HepG2 (cell line): ENCODE data around the gene ZNF138. TPM values are rescaled to one million over a fixed set of nuclear protein-coding genes. Genes with fewer than 3 reads are reported as not detected.

ENCODE experiments used
- CENPT ChIP-seq: sonication (generic); formaldehyde crosslinking; IDR thresholded peaks from 2 replicates; pipeline ENCODE4 v1.8.0; 2022; ENCODE audit warnings: low read depth, mild to moderate bottlenecking, moderate library complexity, missing genetic modification reagents
- FOXC1 ChIP-seq: sonication (generic); formaldehyde crosslinking; IDR thresholded peaks from 2 replicates; pipeline ENCODE4 v1.8.0; 2022; ENCODE audit warnings: mild to moderate bottlenecking, missing genetic modification reagents, borderline replicate concordance
- HNRNPLL ChIP-seq: fragments of 200-400 bp; formaldehyde crosslinking; IDR thresholded peaks from 2 replicates; pipeline ENCODE4 v1.6.1; 2017; ENCODE audit warnings: mild to moderate bottlenecking, low read depth, low read length; ENCODE audit not compliant: poor library complexity, severe bottlenecking
- KLF15 ChIP-seq: sonication (generic); formaldehyde crosslinking; IDR thresholded peaks from 2 replicates; pipeline ENCODE4 v1.8.1; 2023; ENCODE audit warnings: borderline replicate concordance, mild to moderate bottlenecking, inconsistent platforms, missing genetic modification reagents, mixed read lengths
- MIER2 ChIP-seq: IDR thresholded peaks from 2 replicates; pipeline ENCODE4 v1.6.1; 2016; ENCODE audit warnings: missing biosample characterization, missing genetic modification reagents
- MYNN ChIP-seq: sonication (generic); formaldehyde crosslinking; IDR thresholded peaks from 2 replicates; pipeline ENCODE4 v1.4.0; 2020; ENCODE audit warnings: mild to moderate bottlenecking, low read depth, missing genetic modification reagents
- PLRG1 ChIP-seq: fragments of 450-650 bp; conservative IDR thresholded peaks from 2 replicates; pipeline ENCODE4 v1.6.1; 2016
- POGZ ChIP-seq: sonication (generic); formaldehyde crosslinking; IDR thresholded peaks from 2 replicates; pipeline ENCODE4 v1.4.0; 2020; ENCODE audit warnings: mild to moderate bottlenecking, missing genetic modification reagents
- SSRP1 ChIP-seq: IDR thresholded peaks from 2 replicates; pipeline ENCODE4 v1.6.1; 2016; ENCODE audit warnings: control low read depth
- SUZ12 ChIP-seq: fragments of 150-350 bp; IDR thresholded peaks from 2 replicates; pipeline ENCODE4 v1.6.1; 2014; ENCODE audit warnings: low read depth, low read length
- TGIF2 ChIP-seq: IDR thresholded peaks from 2 replicates; pipeline ENCODE4 v1.6.1; 2016; ENCODE audit warnings: control low read depth, missing compliant biosample characterization
- WIZ ChIP-seq: sonication (generic); formaldehyde crosslinking; IDR thresholded peaks from 2 replicates; pipeline ENCODE4 v1.5.1; 2020; ENCODE audit warnings: mild to moderate bottlenecking, missing genetic modification reagents
- ZC3H13 ChIP-seq: sonication (generic); formaldehyde crosslinking; IDR thresholded peaks from 2 replicates; pipeline ENCODE4 v1.8.1; 2023; ENCODE audit warnings: mild to moderate bottlenecking, missing genetic modification reagents, moderate library complexity
- ZKSCAN1 ChIP-seq: fragments of 150-350 bp; IDR thresholded peaks from 2 replicates; pipeline ENCODE4 v1.6.1; 2014; ENCODE audit warnings: low read length
- ZNF563 ChIP-seq: sonication (generic); formaldehyde crosslinking; IDR thresholded peaks from 2 replicates; pipeline ENCODE4 v1.8.0; 2022; ENCODE audit warnings: mild to moderate bottlenecking, moderate library complexity, missing genetic modification reagents
- ZNF614 ChIP-seq: IDR thresholded peaks from 2 replicates; pipeline ENCODE4 v1.6.1; 2018; ENCODE audit warnings: missing biosample characterization, missing genetic modification reagents, inconsistent platforms, borderline replicate concordance
- polyA plus RNA-seq, 8 experiments: library from polyadenylated mRNA; depleted of rRNA in 3 of 8; stranded (reverse) in 7 of 8; unstranded in 1 of 8; fragments of >200 nt; fragmentation: Illumina TruSeq in 4 of 8; extraction: Trizol in 4 of 8; gene quantifications; 2 replicates each; pipeline versions ENCODE4 v1.2.1 to v1.2.3, GENCODE V29; 2011 to 2016; ENCODE audit warnings: low read depth in 4 of 8, missing spikeins in 1 of 8, mixed read lengths in 1 of 8; ENCODE audit not compliant: insufficient read depth in 1 of 8
- total RNA-seq, 5 experiments: library from RNA; depleted of rRNA; stranded (reverse); fragments of >200 nt; fragmentation: Illumina TruSeq; extraction: Trizol; gene quantifications; 2 replicates each; pipeline ENCODE4 v1.2.3, GENCODE V29; 2016; ENCODE audit warnings: low read depth in 1 of 5
- TF ChIP-seq, protein P1 (sequence below): sonication (generic); formaldehyde crosslinking; IDR thresholded peaks from 2 replicates; pipeline ENCODE4 v1.5.1; 2020; ENCODE audit warnings: mild to moderate bottlenecking, missing genetic modification reagents, moderate library complexity
- TF ChIP-seq, protein P2 (sequence below): sonication (generic); formaldehyde crosslinking; IDR thresholded peaks from 2 replicates; pipeline ENCODE4 v1.4.0; 2020; ENCODE audit warnings: missing genetic modification reagents
- TF ChIP-seq, protein P3 (sequence below): sonication (generic); formaldehyde crosslinking; IDR thresholded peaks from 2 replicates; pipeline ENCODE4 v1.4.0; 2020; ENCODE audit warnings: missing genetic modification reagents
- TF ChIP-seq, protein P4 (sequence below), 2 experiments: sonication (generic) in 1 of 2; formaldehyde crosslinking in 1 of 2; IDR thresholded peaks; 2 replicates each; pipeline versions ENCODE4 v1.4.0 to v1.6.1; 2016 to 2020; ENCODE audit warnings: borderline replicate concordance in 1 of 2, low read depth in 1 of 2, mild to moderate bottlenecking in 1 of 2, missing genetic modification reagents in 1 of 2

Gene ZNF138
- total and polyA plus RNA-seq, 2 of the 13 experiments (the other 11 are each of a cell fraction or from before 2014, with no cell fraction given): 2.7 to 5.8 TPM

DNA sequence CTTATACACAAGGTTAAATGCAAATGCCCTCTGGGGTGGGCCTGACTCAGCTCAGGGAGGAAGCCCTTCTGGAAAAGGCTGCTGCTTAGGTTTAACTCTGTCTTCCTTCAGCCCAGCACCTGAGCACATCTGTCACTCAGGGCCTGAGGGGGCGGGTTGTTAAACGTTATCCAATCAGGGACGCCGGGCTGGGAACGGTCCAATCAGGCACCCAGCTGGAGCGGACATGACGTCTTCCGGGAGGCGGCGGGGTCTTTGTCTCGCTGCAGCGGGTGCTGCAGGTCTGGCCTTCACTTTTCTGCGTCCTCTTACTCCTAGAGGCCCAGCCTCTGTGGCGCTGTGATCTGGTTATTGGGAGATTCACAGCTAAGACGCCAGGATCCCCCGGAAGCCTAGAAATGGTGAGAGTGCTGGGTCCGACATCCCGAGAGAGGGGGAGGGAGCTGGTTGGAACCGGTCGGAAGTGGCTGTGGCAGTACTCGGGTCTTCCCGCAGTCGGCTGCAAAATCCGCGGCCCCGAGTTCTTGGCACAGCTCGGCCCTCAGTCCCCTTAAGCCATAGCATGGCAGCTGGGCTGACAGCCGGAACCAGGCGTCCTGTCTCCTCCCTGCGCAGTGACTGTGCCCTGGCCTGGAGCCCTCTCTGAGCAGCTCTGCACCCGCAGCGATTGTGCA is at the start of gene ZNF138 (continued):
- TF ChIP-seq, protein P1, sequence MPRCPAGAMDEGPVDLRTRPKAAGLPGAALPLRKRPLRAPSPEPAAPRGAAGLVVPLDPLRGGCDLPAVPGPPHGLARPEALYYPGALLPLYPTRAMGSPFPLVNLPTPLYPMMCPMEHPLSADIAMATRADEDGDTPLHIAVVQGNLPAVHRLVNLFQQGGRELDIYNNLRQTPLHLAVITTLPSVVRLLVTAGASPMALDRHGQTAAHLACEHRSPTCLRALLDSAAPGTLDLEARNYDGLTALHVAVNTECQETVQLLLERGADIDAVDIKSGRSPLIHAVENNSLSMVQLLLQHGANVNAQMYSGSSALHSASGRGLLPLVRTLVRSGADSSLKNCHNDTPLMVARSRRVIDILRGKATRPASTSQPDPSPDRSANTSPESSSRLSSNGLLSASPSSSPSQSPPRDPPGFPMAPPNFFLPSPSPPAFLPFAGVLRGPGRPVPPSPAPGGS (CRISPR knock-in tag): 0 out of 2 replicates have a peak, but pooled peaks have one; percentile 52
- 0 out of 2 replicates have a peak, but pooled peaks have one; percentile 68 for TF ChIP-seq WIZ (CRISPR knock-in tag)
- TF ChIP-seq, protein P2, sequence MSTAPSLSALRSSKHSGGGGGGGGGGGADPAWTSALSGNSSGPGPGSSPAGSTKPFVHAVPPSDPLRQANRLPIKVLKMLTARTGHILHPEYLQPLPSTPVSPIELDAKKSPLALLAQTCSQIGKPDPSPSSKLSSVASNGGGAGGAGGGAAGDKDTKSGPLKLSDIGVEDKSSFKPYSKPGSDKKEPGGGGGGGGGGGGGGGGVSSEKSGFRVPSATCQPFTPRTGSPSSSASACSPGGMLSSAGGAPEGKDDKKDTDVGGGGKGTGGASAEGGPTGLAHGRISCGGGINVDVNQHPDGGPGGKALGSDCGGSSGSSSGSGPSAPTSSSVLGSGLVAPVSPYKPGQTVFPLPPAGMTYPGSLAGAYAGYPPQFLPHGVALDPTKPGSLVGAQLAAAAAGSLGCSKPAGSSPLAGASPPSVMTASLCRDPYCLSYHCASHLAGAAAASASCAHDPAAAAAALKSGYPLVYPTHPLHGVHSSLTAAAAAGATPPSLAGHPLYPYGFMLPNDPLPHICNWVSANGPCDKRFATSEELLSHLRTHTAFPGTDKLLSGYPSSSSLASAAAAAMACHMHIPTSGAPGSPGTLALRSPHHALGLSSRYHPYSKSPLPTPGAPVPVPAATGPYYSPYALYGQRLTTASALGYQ (CRISPR knock-in tag): no peak
- TF ChIP-seq, protein P3, sequence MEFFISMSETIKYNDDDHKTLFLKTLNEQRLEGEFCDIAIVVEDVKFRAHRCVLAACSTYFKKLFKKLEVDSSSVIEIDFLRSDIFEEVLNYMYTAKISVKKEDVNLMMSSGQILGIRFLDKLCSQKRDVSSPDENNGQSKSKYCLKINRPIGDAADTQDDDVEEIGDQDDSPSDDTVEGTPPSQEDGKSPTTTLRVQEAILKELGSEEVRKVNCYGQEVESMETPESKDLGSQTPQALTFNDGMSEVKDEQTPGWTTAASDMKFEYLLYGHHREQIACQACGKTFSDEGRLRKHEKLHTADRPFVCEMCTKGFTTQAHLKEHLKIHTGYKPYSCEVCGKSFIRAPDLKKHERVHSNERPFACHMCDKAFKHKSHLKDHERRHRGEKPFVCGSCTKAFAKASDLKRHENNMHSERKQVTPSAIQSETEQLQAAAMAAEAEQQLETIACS (CRISPR knock-in tag): no peak
- TF ChIP-seq ZC3H13 (CRISPR knock-in tag): no peak
- TF ChIP-seq PLRG1: no peak
- no peak for TF ChIP-seq CENPT
- TF ChIP-seq ZNF563 (CRISPR knock-in tag): peak; percentile 57; the same call in 1 of the 2 replicates
- TF ChIP-seq POGZ (CRISPR knock-in tag): peak; percentile 90
- TF ChIP-seq, protein P4, sequence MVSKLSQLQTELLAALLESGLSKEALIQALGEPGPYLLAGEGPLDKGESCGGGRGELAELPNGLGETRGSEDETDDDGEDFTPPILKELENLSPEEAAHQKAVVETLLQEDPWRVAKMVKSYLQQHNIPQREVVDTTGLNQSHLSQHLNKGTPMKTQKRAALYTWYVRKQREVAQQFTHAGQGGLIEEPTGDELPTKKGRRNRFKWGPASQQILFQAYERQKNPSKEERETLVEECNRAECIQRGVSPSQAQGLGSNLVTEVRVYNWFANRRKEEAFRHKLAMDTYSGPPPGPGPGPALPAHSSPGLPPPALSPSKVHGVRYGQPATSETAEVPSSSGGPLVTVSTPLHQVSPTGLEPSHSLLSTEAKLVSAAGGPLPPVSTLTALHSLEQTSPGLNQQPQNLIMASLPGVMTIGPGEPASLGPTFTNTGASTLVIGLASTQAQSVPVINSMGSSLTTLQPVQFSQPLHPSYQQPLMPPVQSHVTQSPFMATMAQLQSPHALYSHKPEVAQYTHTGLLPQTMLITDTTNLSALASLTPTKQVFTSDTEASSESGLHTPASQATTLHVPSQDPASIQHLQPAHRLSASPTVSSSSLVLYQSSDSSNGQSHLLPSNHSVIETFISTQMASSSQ (IDR thresholded peaks at IDR 0.05; ENCODE audit: low read depth): no peak
- TF ChIP-seq, protein P4 (CRISPR knock-in tag; IDR thresholded peaks at IDR 0.05; ENCODE audit: borderline replicate concordance): no peak
- TF ChIP-seq MYNN: no peak
- no peak for TF ChIP-seq SSRP1 (CRISPR knock-in tag)
- TF ChIP-seq TGIF2: no peak; the same call in 1 of the 2 replicates
- no peak for TF ChIP-seq MIER2
- TF ChIP-seq HNRNPLL: peak; percentile 23
- TF ChIP-seq ZKSCAN1: no peak
- TF ChIP-seq SUZ12: no peak
- TF ChIP-seq ZNF614 (CRISPR knock-in tag): no peak
- TF ChIP-seq FOXC1: no peak; the same call in 1 of the 2 replicates
- TF ChIP-seq KLF15 (CRISPR knock-in tag): no peak
